Measurements from ENCODE around the gene HIKESHI. TPM values are rescaled to one million over a fixed set of nuclear protein-coding genes. Genes with fewer than 3 reads are reported as not detected.

HIKESHI gene
- total RNA-seq, 1 experiment from 2014 or later, result 38.2 TPM

- TF ChIP-seq ZBTB33 (IDR thresholded peaks at IDR 0.05; ENCODE audit: extremely low read depth, insufficient replicate concordance, low read length) (no peak), FOSL1 (IDR thresholded peaks at IDR 0.05; ENCODE audit: low read depth) (no peak), SIN3A (IDR thresholded peaks at IDR 0.05; ENCODE audit: low read depth) (no peak), POLR2A (IDR thresholded peaks at IDR 0.05; ENCODE audit: borderline replicate concordance, extremely low read depth, insufficient read depth, insufficient read length) (no peak), CEBPB (IDR thresholded peaks at IDR 0.05; ENCODE audit: low read depth) (peak; percentile 46; the same call in 1 of the 2 replicates)
Measured at GRCh38 chr11:86370922-86371594, 69.0 kb downstream of the HIKESHI start (continued).

DNA sequence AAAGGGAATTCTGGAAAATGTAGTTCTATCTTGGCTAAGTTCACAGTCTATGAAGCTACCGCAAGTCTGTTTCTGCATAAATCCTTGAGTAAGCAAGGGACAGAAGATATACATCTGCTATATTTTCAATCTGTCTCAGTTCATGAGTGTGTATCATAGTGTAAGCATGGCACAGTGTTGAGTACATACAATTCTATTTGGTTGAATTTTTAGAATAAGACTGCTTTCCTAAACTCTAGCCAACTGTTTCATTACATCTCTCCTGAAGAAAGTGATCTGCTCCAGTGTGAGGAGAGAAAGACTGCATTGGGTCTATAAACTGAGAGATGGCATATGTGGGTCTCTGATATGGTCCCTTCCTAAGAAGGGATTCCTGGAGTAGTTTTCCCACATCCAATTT is 70.0 kb downstream of the HIKESHI start:
- Histone ChIP-seq H3K9me3 (ENCODE audit: control insufficient read depth in 1 of 2, insufficient read depth in 1 of 2, low read depth in 1 of 2, low read length in 2 of 2) (peaks cover 0 to 3% of the 10 kb centered on the region in 2 experiments; a peak in 1 of 4 replicates), H3K4me1 (ENCODE audit: control insufficient read depth in 1 of 2, insufficient read depth in 2 of 2, low read length in 2 of 2) (peaks cover 0 to 9% of the 10 kb centered on the region in 2 experiments; a peak in 2 of 4 replicates), H3K9me2 (ENCODE audit: insufficient read depth) (no peaks in the 10 kb centered on the region), H3K79me2 (ENCODE audit: insufficient read depth, low read length) (no peaks in the 10 kb centered on the region), H4K20me1 (ENCODE audit: insufficient read depth) (no peaks in the 10 kb centered on the region), H3K9ac (ENCODE audit: low read length) (no peak overlapping the region), H2AFZ (ENCODE audit: low read depth, low read length, poor library complexity, severe bottlenecking) (no peak overlapping the region), H3K4me2 (ENCODE audit: low read length) (no peak overlapping the region), H3K27ac (ENCODE audit: low read depth, low read length) (no peak overlapping the region), H3K27me3 (ENCODE audit: insufficient read depth, low read length) (no peaks in the 10 kb centered on the region), H3K4me3 (replicated peaks in 1 of 2; ENCODE audit: low read depth in 1 of 2, low read length in 2 of 2) (no peak overlapping the region), H3K36me3 (ENCODE audit: control insufficient read depth in 1 of 2, insufficient read depth in 2 of 2, low read length in 2 of 2) (no peaks in the 10 kb centered on the region)
- BruUV-seq (replicated peaks), result no TSS peak
- POLR2A ChIA-PET, result no interaction called here
- no peak for TF ChIP-seq FOSL1 (IDR thresholded peaks at IDR 0.05; ENCODE audit: low read depth)
- CTCF ChIA-PET, result no interaction called here
- RAD21 ChIA-PET (ENCODE audit: low non-redundant PET in 1 of 2, low total read pairs in 2 of 2, uncharacterized antibody in 2 of 2, unreplicated experiment in 2 of 2), result no interaction called here
- intact Hi-C loops (cut with micrococcal nuclease), result no loop called here
- no peak for DNase-seq (ENCODE audit: low read depth, low spot score)
- ATAC-seq, result no peak
